Bronchial epithelial cell (primary cell): ENCODE data around the gene TTC7B. TPM values are rescaled to one million over a fixed set of nuclear protein-coding genes. Genes with fewer than 3 reads are reported as not detected.

Experiments
- DNase-seq: peaks from one replicate; pipeline ENCODE4 v3.0.0-alpha.2; 2010; ENCODE audit warnings: low read depth
- FAIRE-seq: peaks from 2 replicates; lab custom pipeline; 2011; peaks lifted over from hg19 to GRCh38; lab: Jason Lieb, UNC
- H3K27me3 ChIP-seq: 2 replicates; pipeline ENCODE4 v1.5.1; 2011; ENCODE audit warnings: low read length; ENCODE audit not compliant: control insufficient read depth, insufficient read depth
- H3K36me3 ChIP-seq: 2 replicates; pipeline ENCODE4 v1.5.1; 2011; ENCODE audit warnings: low read length; ENCODE audit not compliant: control insufficient read depth, insufficient read depth
- H3K4me3 ChIP-seq: 2 replicates; pipeline ENCODE4 v1.5.1; 2011; ENCODE audit warnings: mild to moderate bottlenecking, low read depth, low read length, control low read depth
- CTCF ChIP-seq: IDR thresholded peaks from 2 replicates; pipeline ENCODE4 v1.5.1; 2011; ENCODE audit warnings: mild to moderate bottlenecking, moderate library complexity, low read length, control low read depth, inconsistent platforms; ENCODE audit not compliant: insufficient read depth, severe bottlenecking
- total RNA-seq: library from RNA; depleted of rRNA; stranded (reverse); fragments of >200 nt; gene quantifications from 2 replicates; pipeline ENCODE4 v1.2.1, GENCODE V29; 2014

The TTC7B gene
- total RNA-seq, 1 donor from 2014 or later: 2.9 TPM

DNA sequence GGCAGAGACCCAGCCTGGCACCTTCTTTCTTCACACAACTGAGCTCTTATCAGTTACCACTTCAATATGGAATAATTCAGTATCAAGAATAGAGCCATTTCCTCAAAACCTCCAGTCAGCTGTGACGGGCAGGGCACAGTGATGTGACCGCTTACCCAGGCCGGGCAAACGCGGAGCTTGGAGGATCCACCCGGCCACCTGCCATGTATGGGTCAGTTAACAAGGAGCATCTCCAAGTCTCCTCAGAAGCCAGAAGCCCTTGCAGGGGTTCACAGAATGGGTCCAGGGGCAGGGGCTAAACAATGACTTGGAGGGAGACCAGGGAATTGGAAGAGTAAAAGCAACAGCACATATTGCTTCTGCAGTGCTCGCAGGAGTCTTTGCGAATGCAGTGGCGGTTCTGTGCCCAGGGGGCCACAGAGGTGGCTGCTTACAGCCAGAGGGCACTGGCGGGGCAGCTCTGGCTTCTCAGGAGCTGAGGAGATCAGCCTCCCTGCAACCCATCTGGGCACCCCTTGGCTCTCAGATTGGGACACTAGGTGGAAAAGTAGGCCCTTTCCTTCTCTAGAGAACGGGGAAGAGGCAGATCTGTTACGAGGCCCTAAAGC lies 257.1 kb downstream of the TTC7B start:
- no peak for FAIRE-seq
- TF ChIP-seq CTCF: no peak
- Histone ChIP-seq H3K36me3 (no peaks in the 10 kb centered on the region), H3K4me3 (no peak overlapping the region), H3K27me3 (no peaks in the 10 kb centered on the region)
- no peak for DNase-seq

DNA sequence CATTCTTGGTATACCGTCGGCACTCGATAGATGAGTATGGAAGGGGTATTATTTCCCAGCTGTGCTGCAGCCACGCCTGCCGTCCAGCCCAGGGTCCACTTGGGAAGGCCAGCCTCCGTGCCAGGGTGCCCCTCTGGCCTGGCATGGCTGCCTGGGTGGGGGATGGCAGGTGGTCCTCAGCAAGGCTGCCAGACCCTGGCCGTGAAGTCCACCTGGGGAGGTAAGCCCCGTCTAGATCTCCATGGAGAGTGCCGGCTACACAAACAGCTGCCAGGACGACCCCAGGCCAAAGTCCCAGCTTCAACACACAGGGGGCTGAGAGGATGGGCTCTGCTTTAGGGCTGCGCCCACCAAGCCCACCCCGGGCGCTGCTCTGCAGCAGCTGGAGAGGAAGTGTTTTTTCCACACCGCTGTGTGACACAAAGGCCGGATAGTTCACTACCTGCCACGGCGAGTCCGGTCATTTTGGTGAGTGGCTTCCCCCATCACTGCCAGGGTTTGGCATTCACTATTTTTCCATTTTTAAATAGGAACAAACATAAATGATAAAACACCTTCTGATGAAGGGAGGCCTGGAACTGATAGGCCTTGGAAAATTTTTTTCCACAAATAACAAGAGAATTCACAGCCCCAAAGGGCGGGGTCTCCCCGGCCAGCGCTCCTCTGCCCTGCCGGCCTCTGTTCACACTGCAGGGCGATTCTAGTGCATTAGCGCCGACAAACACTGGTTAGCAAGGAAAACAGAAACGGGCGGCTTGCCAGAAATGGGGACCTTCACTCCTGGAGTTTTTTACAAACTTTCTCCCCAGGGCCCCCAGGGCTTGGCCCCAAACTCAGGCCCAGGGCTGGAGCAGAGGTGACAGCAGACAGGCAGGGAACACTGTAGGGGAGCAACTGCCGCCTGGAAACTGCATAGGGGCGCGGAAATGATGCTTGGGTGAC lies 257.9 kb downstream of the TTC7B start:
- no peak for FAIRE-seq
- Histone ChIP-seq H3K27me3 (no peaks in the 10 kb centered on the region), H3K4me3 (no peak overlapping the region), H3K36me3 (no peaks in the 10 kb centered on the region)
- TF ChIP-seq CTCF: no peak
- DNase-seq: no peak

DNA sequence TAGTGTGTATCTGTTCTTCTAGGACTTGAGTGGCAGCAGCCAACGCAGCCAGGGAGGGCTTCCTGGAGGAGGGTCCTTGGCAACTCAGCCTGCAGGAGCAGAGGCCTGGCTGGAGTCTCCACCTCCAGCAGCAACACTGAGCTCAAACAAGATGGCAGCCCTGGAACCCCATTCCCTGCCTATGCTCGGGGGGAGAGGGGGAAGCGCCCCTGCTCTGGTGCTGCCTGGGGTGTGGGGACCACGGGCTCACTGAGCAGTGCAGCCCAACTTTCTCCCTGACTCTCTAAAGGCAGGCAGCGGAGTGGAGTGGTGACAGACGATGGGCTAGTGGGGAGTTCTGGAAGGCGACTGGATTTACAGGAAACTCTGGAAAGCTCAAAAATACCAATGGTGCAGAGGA lies 258.7 kb downstream of the TTC7B start:
- no peaks in the 10 kb centered on the region for H3K27me3 ChIP-seq
- DNase-seq (no peak), FAIRE-seq (no peak)
- TF ChIP-seq CTCF: no peak
- H3K4me3 ChIP-seq: no peak overlapping the region
- H3K36me3 ChIP-seq: no peaks in the 10 kb centered on the region

- Histone ChIP-seq H3K27me3 (no peaks in the 10 kb centered on the region), H3K36me3 (no peaks in the 10 kb centered on the region)
These were observed 259.4 kb downstream of the TTC7B start for GRCh38 chr14:90556666-90557450.

More at GRCh38 chr14:90556666-90557450, 259.4 kb downstream of the TTC7B start:
- no peak for FAIRE-seq
- TF ChIP-seq CTCF: no peak
- H3K4me3 ChIP-seq: no peak overlapping the region
- DNase-seq: no peak
